Measurements from ENCODE around the gene INPP5D.
"Not testable (repeated sequence)": the region's sequence is repeated elsewhere in the genome, so short reads cannot be mapped to it uniquely, and the experiment has no call there.

The INPP5D gene

GRCh38 chr2:233146194-233146593 is 86.1 kb downstream of the INPP5D start:
- no peak overlapping the region for H3K27ac ChIP-seq
- H3K27me3 ChIP-seq, result no peaks in the 10 kb centered on the region
- H3K9me3 ChIP-seq, result no peaks in the 10 kb centered on the region
- peak overlapping the region; percentile 36 for H3K4me2 ChIP-seq
- H3K9ac ChIP-seq, result no peak overlapping the region
- peaks cover 100% of the 10 kb centered on the region for H3K36me3 ChIP-seq
- peaks cover 32% of the 10 kb centered on the region for H3K4me1 ChIP-seq
- peaks cover 30% of the 10 kb centered on the region for H4K20me1 ChIP-seq
- H3K4me3 ChIP-seq, result no peak overlapping the region
- no peak for TF ChIP-seq Cebpa-rat (IDR thresholded peaks at IDR 0.05)

GRCh38 chr2:233147136-233147828 is 87.1 kb downstream of the INPP5D start:
- no peaks in the 10 kb centered on the region for H3K27me3 ChIP-seq

GRCh38 chr2:233147829-233148167 is 87.7 kb downstream of the INPP5D start:
- Histone ChIP-seq H3K4me1 (peaks cover 32% of the 10 kb centered on the region), H3K27me3 (no peaks in the 10 kb centered on the region), H3K9me3 (no peaks in the 10 kb centered on the region), H3K36me3 (peaks cover 100% of the 10 kb centered on the region), H3K4me3 (no peak overlapping the region), H3K4me2 (no peak overlapping the region), H4K20me1 (peaks cover 44% of the 10 kb centered on the region), H3K9ac (no peak overlapping the region), H3K27ac (no peak overlapping the region)
- no peak for TF ChIP-seq Cebpa-rat (IDR thresholded peaks at IDR 0.05)

More at GRCh38 chr2:233147136-233147828, 87.1 kb downstream of the INPP5D start:
- TF ChIP-seq Cebpa-rat (IDR thresholded peaks at IDR 0.05), result no peak
- H3K9me3 ChIP-seq, result no peaks in the 10 kb centered on the region
- H3K9ac ChIP-seq, result no peak overlapping the region
- H3K4me2 ChIP-seq, result peak overlapping the region; percentile 36
- peaks cover 32% of the 10 kb centered on the region for H3K4me1 ChIP-seq
- peaks cover 41% of the 10 kb centered on the region for H4K20me1 ChIP-seq
- no peak overlapping the region for H3K4me3 ChIP-seq
- peaks cover 100% of the 10 kb centered on the region for H3K36me3 ChIP-seq
- no peak overlapping the region for H3K27ac ChIP-seq

- Histone ChIP-seq H3K4me1 (peaks cover 32% of the 10 kb centered on the region), H3K4me2 (no peak overlapping the region), H3K9me3 (no peaks in the 10 kb centered on the region), H3K36me3 (peaks cover 100% of the 10 kb centered on the region), H3K9ac (no peak overlapping the region), H3K4me3 (no peak overlapping the region), H3K27ac (no peak overlapping the region), H4K20me1 (peaks cover 49% of the 10 kb centered on the region), H3K27me3 (no peaks in the 10 kb centered on the region)
- no peak for TF ChIP-seq Cebpa-rat (IDR thresholded peaks at IDR 0.05)
These were observed 88.2 kb downstream of the INPP5D start for GRCh38 chr2:233148354-233148753.

GRCh38 chr2:233152541-233152940 is 92.4 kb downstream of the INPP5D start:
- H4K20me1 ChIP-seq, result peaks cover 42% of the 10 kb centered on the region
- H3K9ac ChIP-seq, result no peak overlapping the region
- H3K4me2 ChIP-seq, result no peak overlapping the region
- TF ChIP-seq Cebpa-rat (IDR thresholded peaks at IDR 0.05), result no peak
- no peaks in the 10 kb centered on the region for H3K9me3 ChIP-seq
- H3K27me3 ChIP-seq, result no peaks in the 10 kb centered on the region
- H3K4me1 ChIP-seq, result 0 out of 2 replicates have a peak, but pooled peaks cover under 1% of the 10 kb centered on the region
- H3K27ac ChIP-seq, result no peak overlapping the region
- peaks cover 100% of the 10 kb centered on the region for H3K36me3 ChIP-seq
- H3K4me3 ChIP-seq, result no peak overlapping the region

- no peak overlapping the region for H3K27ac ChIP-seq
- no peak overlapping the region for H3K4me3 ChIP-seq
- no peak for TF ChIP-seq Cebpa-rat (IDR thresholded peaks at IDR 0.05)
- peaks cover 100% of the 10 kb centered on the region for H3K36me3 ChIP-seq
- no peaks in the 10 kb centered on the region for H3K4me1 ChIP-seq
- peaks cover 40% of the 10 kb centered on the region for H4K20me1 ChIP-seq
- H3K27me3 ChIP-seq, result no peaks in the 10 kb centered on the region
- H3K9me3 ChIP-seq, result no peaks in the 10 kb centered on the region
- no peak overlapping the region for H3K4me2 ChIP-seq
- no peak overlapping the region for H3K9ac ChIP-seq
These were observed 93.1 kb downstream of the INPP5D start for GRCh38 chr2:233153146-233153798.

- no peak overlapping the region for H3K4me3 ChIP-seq
- peaks cover 100% of the 10 kb centered on the region for H3K36me3 ChIP-seq
- H3K9ac ChIP-seq, result no peak overlapping the region
- peaks cover 30% of the 10 kb centered on the region for H4K20me1 ChIP-seq
- no peak overlapping the region for H3K27ac ChIP-seq
- no peaks in the 10 kb centered on the region for H3K27me3 ChIP-seq
- no peak for TF ChIP-seq Cebpa-rat (IDR thresholded peaks at IDR 0.05)
- H3K9me3 ChIP-seq, result no peaks in the 10 kb centered on the region
- no peak overlapping the region for H3K4me2 ChIP-seq
- no peaks in the 10 kb centered on the region for H3K4me1 ChIP-seq
These were observed 95.9 kb downstream of the INPP5D start for GRCh38 chr2:233156001-233156400.

GRCh38 chr2:233156461-233156860 is 96.3 kb downstream of the INPP5D start:
- not testable (repeated sequence) for H3K4me2 ChIP-seq, H3K27ac ChIP-seq, H3K27me3 ChIP-seq, H3K9me3 ChIP-seq, H3K9ac ChIP-seq, H3K4me1 ChIP-seq, H3K4me3 ChIP-seq
- H3K36me3 ChIP-seq, result peaks cover 100% of the 10 kb centered on the region
- H4K20me1 ChIP-seq, result peaks cover 26% of the 10 kb centered on the region

GRCh38 chr2:233161730-233162129 is 101.6 kb downstream of the INPP5D start:
- H3K4me3 ChIP-seq, result no peak overlapping the region
- H3K36me3 ChIP-seq, result peaks cover 97% of the 10 kb centered on the region
- no peak overlapping the region for H3K9ac ChIP-seq
- no peaks in the 10 kb centered on the region for H3K27me3 ChIP-seq
- TF ChIP-seq Cebpa-rat (IDR thresholded peaks at IDR 0.05), result no peak
- H3K9me3 ChIP-seq, result no peaks in the 10 kb centered on the region
- H3K4me2 ChIP-seq, result no peak overlapping the region
- H4K20me1 ChIP-seq, result no peaks in the 10 kb centered on the region
- H3K27ac ChIP-seq, result no peak overlapping the region
- no peaks in the 10 kb centered on the region for H3K4me1 ChIP-seq

GRCh38 chr2:233162770-233163169 is 102.6 kb downstream of the INPP5D start:
- TF ChIP-seq Cebpa-rat (IDR thresholded peaks at IDR 0.05), result no peak
- H4K20me1 ChIP-seq, result no peaks in the 10 kb centered on the region
- H3K27me3 ChIP-seq, result no peaks in the 10 kb centered on the region
- H3K9me3 ChIP-seq, result no peaks in the 10 kb centered on the region
- H3K9ac ChIP-seq, result no peak overlapping the region
- H3K27ac ChIP-seq, result no peak overlapping the region
- H3K4me2 ChIP-seq, result no peak overlapping the region
- no peak overlapping the region for H3K4me3 ChIP-seq
- H3K4me1 ChIP-seq, result no peaks in the 10 kb centered on the region
- H3K36me3 ChIP-seq, result peaks cover 97% of the 10 kb centered on the region
